NCI-H446 treated with DMSO at 0.1 percent for 48 hours (cell line): Measurements from ENCODE around the gene UGGT2.
"Not testable (repeated sequence)": the region's sequence is repeated elsewhere in the genome, so short reads cannot be mapped to it uniquely, and the experiment has no call there.

Source experiments
- DNase-seq: peaks from one replicate; lab custom pipeline; 2025; lab: John Stamatoyannopoulos, UW

The UGGT2 gene

DNA sequence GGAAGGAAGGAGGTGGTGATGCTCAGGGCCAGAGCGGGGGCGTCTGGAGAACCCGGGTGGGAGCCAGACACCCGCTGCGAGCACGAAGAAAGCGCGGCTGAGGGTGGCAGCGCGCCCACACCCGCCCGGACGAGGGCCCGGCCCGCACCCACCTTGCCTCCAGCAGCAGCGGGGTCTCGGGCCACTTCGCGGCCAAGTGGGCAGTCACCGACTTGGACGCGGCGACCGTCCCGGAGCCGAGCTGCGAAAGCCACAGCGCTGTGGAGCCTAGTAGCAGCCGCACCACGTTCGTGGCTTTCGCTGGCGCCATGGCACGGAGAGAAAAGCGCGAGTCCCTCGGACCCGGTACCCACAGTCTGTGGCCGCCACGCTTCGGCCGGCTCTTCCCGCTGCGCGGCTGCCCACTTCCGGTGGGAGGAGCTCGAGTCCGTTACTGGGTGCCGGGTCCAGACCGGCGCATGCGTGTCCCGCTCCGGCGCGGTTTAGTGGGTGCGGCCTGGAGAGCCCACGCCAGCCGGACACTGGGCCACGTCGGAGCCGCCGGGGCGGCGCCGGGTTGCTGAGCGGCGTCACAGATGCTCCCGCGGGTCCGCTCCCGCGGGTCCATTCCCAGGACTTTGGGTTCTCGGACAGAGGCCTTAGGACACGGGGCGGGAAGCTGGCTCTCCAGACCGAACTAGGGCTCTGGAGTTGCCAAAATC lies at the start of gene UGGT2:
Gene UGGT2, minus strand, starts transcription at position 399 of the 701 bp plus-strand sequence. Its CDS starts 89 bp downstream, at position 310.
- peak; percentile 10 for DNase-seq

GRCh38 chr13:96100457-96101220 lies 47.4 kb upstream of the UGGT2 start:
- no peak for DNase-seq

- DNase-seq, result no peak
These were observed 40.2 kb upstream of the UGGT2 start for GRCh38 chr13:96093296-96094006.

GRCh38 chr13:96091164-96092117 lies 38.2 kb upstream of the UGGT2 start:
- no peak for DNase-seq

- no peak for DNase-seq
These were observed 37.3 kb upstream of the UGGT2 start for GRCh38 chr13:96090240-96091101.

GRCh38 chr13:96089749-96090239 lies 36.6 kb upstream of the UGGT2 start, which contains the start of gene HS6ST3:
HS6ST3 (plus strand) TSS chr13:96090107.
- DNase-seq, result no peak

DNA sequence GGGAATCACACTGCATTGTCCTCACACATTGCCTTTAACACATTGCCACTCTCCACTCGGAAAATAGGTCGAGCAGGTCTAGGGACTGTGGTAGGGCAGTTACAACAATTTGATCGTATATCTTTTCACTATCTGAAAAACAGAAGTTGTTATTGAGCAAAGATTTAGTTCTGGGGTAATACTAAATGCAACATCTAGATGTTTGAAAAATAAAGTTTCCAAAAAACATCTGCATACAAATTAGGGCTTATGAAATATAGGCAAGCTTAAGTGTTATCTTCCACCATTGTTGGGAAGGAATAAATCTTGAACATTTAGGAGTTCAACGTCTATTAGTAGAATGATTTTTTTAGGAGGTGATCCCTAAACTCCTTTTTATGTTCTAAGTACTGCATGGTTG lies 35.9 kb upstream of the UGGT2 start:
- no peak for DNase-seq

GRCh38 chr13:96086736-96087135 lies 33.5 kb upstream of the UGGT2 start:
- no peak for DNase-seq

- DNase-seq, result no peak
These were observed 29.4 kb upstream of the UGGT2 start for GRCh38 chr13:96082640-96083039.

DNA sequence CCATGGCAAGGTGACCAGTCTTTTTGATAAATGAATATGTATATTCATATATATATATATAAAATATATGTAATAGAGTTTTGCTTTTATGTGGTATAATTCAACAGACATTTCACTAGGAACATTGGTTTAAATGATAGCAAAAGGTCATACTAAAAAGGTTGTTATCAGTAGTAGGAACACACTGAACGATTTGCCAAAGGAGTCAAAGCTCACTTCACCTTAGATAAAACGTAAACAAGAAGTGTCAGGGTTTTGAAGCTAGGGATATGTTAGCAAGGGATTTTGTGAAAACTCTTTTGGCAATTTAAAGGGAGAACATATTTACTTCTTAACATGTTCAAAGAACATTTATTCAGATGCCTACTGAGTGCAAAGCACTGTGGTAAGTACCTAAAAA lies 28.7 kb upstream of the UGGT2 start:
- DNase-seq, result no peak

DNA sequence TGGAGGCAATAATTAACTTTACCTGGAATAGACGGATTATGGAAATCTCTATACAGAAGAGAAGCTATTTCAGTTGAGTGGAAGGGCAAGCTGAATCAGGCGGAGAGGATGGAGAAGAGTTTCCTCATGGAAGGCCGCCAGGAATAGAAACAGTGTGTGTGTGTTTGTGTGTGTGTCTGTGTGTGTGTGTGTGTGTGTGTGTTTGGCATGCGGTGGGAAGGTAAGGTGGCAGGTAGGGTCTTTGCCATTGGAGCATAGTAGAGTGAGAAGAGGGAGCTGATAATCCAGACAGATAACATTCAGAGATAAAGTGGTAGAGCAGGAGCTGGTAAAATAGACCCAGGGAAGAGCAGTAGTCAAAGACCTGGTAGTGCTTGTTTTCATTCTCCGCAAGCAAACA lies 27.5 kb upstream of the UGGT2 start:
- no peak for DNase-seq

DNA sequence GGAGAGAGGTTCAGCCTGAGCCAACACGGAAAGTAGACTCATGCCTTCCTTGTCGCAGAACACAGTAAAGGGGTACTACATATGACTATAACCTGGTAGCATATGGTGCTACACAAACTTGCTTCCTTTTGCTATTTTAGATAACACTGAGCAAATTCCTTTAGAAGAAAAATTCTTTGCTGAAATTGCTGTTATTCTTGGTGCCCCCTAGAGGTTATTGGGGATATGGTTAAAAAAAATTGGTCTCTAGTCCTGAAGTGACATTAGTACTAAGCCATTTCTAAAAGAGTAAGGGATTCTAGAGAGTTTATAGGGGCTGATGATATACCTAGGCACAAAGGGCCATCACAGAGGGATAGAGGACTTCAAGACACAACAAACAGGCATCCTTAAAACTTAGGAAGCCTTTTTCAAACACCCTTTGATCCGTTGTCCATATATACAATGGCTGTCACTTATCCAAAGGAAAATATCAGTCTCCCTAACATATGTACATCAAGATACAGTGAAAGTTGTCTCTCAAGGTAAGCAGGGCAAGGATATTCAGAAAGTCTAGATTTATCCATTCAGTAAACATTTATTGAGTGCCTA lies 22.8 kb upstream of the UGGT2 start:
- DNase-seq, result no peak

GRCh38 chr13:96072392-96072791 lies 19.2 kb upstream of the UGGT2 start:
- no peak for DNase-seq

DNA sequence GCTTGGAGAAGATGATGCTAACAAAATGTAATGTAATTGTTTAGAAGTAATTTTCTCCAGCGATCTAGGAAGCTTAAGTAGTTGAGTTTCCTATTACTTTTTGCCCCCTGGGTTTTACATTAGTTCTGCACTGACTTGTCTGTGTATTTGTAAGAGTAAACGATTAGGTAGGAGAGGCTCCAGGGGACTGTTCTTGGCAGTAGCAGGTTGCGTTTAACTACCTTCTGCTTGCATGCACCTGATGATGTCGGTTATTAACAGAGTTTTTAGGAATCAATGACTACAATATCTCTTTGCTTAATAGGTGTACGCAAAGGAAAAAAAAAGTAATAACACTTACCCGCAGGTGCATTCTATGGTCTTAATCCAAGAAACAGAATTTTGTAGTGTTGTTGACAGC lies 18.3 kb upstream of the UGGT2 start:
- no peak for DNase-seq

DNA sequence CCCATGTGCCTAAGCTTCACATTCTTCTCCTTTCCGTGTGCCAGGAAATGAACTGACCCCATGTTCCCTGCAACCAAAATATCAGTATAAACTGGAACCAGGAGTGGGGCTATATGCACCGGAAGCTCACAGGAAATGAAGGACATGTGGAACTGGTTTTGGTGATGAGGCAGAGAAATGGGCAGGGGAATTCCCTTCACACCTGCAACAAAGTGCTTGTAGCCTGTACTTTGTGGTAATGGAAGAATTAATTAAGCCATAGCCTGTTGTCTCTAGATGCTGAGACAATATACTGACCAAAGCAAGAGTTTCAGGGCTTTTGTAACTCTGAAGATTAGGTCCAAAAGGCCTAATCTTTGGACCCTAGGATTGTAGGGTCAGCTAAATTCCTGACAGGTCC lies 15.5 kb upstream of the UGGT2 start:
- DNase-seq, result no peak

GRCh38 chr13:96065849-96066248 lies 12.6 kb upstream of the UGGT2 start:
- DNase-seq, result no peak

- no peak for DNase-seq
These were observed 572 bp downstream of the UGGT2 start for GRCh38 chr13:96052656-96053002.

DNA sequence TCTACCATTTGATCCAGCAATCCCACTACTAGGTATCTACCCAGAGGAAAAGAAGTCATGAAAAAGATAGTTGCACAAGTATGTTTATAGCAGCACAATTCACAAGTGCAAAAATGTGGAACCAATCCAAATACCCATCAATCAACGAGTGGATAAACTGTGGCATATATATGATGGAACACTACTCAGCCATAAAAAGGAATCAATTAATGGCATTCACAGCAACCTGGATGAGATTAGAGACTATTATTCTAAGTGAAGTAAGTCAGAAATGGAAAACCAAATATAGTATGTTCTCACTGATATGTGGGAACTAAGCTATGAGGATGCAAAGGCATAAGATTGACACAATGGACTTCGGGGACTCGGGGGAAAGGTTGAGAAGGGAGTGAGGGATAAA lies 1.3 kb downstream of the UGGT2 start:
- not testable (repeated sequence) for DNase-seq

- not testable (repeated sequence) for DNase-seq
These were observed 1.7 kb downstream of the UGGT2 start for GRCh38 chr13:96051491-96051890.

DNA sequence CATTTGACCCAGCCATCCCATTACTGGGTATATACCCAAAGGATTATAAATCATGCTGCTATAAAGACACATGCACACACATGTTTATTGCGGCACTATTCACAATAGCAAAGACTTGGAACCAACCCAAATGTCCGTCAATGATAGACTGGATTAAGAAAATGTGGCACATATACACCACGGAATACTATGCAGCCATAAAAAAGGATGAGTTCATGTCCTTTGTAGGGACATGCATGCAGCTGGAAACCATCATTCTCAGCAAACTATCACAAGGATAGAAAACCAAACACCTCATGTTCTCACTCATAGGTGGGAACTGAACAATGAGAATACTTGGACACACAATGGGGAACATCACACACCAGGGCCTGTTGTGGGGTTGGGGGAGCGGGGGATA lies 2.2 kb downstream of the UGGT2 start:
- DNase-seq, result not testable (repeated sequence)
